ENCODE data around the gene ZC3H10.
"Not testable (repeated sequence)": the region's sequence is repeated elsewhere in the genome, so short reads cannot be mapped to it uniquely, and the experiment has no call there.

Gene ZC3H10

DNA sequence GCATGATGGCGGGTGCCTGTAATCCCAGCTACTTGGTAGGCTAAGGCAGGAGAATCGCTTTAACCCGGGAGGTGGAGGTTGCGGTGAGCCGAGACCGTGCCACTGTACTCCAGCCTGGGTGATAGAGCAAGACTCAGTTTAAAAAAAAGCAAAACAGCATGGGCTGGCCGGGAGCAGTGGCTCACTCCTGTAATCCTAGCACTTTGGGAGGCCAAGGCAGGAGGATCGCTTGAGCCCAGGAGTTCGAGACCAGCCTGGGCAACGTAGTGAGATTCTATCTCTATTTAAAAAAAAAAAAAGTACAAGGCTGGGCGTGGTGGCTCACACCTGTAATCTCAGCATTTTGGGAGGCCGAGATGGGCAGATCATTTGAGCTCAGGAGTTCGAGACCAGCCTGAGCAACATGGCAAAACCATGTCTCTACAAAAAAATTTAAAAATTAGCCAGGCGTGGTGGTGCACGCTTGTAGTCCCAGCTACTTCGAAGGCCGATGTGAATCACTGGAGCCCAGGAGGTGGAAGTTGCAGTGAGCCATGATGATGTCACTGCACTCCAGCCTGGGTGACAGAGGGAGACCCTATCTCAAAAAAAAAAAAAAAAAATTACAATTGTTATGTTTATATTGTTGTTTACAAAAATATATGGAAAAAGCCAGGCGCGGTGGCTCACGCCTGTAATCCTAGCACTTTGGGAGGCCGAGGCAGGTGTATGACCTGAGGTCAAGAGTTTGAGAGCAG lies 38.6 kb downstream of the ZC3H10 start:
- DNase-seq: not testable (repeated sequence)

GRCh38 chr12:56157201-56158028 lies 39.3 kb downstream of the ZC3H10 start:
- DNase-seq: no peak

DNA sequence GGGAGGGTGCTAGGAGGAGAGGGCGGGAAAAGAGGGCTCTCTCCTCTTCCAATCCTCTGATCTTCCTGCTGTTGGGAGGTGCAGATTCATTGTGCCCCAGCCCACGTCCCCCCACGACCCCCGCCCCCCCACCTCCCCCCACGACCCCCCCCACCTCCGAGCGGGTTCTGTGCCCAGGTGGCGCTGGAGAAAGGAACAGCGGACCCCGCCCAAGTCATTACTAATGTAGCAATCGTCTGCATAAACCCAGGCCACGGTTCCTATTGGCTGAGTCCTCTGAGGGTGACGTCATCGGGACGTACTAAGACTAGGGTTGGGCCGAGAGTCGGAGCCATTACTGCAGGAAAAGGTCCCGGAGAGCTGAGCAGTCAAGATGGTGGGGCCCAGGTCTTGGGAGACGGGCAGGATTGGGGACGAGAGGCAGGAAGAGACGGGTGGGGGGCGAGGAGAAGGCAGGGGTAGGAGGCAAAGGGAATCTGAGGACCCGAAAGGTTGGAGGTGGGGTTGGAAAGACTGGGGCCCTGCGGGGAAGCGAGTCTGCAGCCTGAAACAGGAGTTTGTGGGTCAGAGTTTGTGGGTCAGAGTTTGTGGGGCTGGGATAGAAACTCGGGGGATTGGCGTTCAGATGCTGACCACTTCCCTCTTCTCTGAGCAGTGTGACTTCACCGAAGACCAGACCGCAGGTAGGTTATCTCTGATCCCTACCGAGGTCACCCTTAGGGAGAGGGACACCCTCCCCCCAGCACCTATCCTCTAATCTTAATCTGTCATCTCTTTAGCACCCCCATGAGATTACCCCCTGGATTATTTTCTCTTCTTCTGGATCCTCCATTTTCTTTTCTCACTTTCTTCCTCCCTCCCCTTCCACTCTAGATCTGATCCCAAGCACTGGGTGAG lies 40.2 kb downstream of the ZC3H10 start, which contains the start of gene MYL6:
Gene MYL6, plus strand, starts transcription at position 331 of the 897 bp plus-strand sequence. Its CDS starts 43 bp downstream, at position 374.
- DNase-seq: no peak

- no peak for DNase-seq
Observed at GRCh38 chr12:56158926-56159461, 40.9 kb downstream of the ZC3H10 start.

- DNase-seq: no peak
Observed at GRCh38 chr12:56159482-56160192, 41.6 kb downstream of the ZC3H10 start.

- no peak for DNase-seq
Observed at GRCh38 chr12:56160193-56160763, 42.2 kb downstream of the ZC3H10 start.

- no peak for DNase-seq
Observed at GRCh38 chr12:56160894-56161689, 43.0 kb downstream of the ZC3H10 start.

GRCh38 chr12:56161690-56162351 lies 43.8 kb downstream of the ZC3H10 start:
- no peak for DNase-seq

- no peak for DNase-seq
Observed at GRCh38 chr12:56162468-56163290, 44.6 kb downstream of the ZC3H10 start.

DNA sequence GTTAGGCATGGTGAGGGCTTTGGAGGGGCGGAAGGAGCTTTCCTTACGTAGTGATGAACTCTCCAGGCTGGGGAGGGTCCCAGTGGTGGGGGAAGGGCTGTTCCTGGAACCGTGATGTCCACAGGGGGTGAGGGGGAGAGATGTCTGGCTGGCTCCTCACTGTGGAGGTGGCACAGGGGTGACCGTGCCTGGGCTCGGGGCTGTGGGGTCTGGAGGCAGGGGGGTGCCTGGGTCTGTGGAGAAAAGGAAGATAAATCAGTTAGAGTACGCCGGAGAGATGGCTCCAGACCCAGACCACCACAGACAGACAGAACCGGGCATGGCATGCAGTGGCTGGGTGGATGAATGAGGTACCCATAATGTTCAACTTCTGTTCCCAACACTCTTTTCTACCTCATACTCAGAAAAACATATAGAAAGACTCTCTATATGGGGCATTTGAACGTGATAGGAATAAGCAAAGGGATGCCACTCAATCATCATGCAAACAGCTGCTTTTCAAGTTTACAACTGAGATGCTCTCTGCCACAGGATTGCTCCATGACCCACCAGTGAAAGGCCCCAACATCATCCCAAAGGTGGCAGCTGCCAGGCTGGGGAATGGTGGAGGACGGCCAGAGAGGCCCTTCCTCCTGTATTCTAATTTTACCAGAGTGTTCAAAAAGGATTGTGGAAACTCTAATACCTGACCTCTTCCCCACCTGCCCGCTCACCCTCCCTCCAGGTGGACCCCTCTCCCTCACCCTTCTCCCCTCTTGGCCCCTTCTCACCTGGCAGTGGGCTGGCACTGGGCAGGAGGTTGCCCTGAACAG lies 45.7 kb downstream of the ZC3H10 start:
- DNase-seq: no peak

DNA sequence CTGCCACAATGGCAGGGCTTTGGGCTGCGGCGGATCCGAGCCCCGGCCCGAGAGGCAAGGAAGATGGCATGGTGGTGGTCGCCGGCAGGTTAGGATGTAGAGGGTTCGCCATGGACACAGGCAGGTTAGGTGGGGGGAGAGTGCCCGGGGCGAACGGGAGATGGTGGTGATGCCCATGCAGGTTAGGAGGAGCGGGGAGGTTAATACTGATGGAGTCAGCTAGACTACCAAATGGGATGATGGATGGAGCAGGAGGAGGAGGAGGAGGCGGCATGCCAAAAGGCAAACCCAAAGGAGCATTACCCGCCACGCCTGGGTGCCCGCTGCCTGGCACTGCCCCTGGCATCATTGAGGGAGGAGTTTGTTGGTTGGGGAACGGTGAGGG lies 46.3 kb downstream of the ZC3H10 start:
- no peak for DNase-seq

DNA sequence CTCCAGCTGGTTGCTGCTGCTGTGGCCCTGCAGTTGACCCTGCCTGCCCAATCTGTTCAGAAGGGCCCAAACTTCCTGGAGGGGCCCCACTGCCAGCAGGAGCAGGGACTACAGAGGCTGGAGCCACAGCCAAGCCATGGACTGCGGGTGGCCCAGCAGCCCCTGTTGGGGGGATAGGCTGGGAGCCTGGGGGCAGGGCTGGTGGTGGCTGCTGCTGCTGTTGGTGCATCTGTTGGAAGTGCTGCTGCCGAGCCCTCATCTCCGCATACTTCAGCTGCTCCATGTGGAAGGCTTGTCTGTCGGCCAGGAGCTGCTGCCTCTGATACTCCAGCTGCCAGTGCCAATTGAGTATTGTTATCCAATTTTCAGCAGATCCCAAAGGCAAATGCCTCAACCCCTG lies 47.3 kb downstream of the ZC3H10 start:
- DNase-seq: no peak

DNA sequence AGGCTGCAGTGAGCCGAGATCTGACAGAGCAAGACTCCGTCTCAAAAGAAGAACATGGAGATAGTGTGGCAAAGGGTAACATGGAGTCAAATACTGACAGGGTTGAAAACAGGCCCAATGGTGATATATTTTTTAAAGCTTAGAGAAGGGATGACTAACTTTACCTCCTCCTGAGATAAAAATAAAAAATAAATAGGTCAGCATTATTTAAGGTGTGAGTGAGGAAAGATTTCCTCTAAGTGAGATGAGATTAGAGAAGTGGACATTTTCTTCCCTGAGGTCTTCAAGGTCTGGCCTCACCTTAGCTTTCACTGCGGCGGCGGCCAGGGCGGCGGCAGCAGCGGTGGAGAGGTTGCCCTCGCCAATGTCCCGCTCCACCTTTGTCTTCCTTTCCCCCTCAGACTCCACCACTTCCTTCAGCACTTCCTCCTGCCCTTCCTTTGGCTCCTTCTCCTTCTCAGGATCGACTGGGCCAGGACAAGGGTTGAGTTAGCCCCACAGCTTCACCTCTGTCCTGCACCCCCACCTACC lies 51.2 kb downstream of the ZC3H10 start:
- DNase-seq: no peak

DNA sequence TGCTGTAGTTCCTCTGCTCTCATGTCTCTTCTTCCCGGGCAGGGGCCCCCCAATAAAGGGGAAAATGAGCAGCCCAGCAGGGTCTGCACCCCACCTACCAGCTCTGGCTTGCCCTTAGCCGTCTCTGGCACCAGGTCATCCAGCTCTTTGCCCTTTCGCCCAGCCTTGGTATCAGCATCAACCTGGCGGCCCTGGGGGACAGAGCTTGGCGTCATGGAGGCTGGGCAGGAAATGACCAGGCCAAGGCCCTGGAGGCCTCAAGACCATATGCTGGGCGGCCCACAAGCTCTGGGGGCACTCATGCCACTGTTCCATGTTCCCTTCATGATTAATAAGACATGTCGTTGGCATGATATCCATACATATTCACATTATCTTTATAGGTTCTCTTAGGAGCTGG lies 54.8 kb downstream of the ZC3H10 start:
- no peak for DNase-seq

Data from cortex of kidney (tissue), 1 donor.